ENCODE results near the gene KAZALD1.

- TF ChIP-seq EZH2 (IDR thresholded peaks at IDR 0.05; ENCODE audit: borderline replicate concordance, insufficient read depth, low read depth, low read length, poor library complexity, severe bottlenecking), result no peak
- TF ChIP-seq, protein P1, sequence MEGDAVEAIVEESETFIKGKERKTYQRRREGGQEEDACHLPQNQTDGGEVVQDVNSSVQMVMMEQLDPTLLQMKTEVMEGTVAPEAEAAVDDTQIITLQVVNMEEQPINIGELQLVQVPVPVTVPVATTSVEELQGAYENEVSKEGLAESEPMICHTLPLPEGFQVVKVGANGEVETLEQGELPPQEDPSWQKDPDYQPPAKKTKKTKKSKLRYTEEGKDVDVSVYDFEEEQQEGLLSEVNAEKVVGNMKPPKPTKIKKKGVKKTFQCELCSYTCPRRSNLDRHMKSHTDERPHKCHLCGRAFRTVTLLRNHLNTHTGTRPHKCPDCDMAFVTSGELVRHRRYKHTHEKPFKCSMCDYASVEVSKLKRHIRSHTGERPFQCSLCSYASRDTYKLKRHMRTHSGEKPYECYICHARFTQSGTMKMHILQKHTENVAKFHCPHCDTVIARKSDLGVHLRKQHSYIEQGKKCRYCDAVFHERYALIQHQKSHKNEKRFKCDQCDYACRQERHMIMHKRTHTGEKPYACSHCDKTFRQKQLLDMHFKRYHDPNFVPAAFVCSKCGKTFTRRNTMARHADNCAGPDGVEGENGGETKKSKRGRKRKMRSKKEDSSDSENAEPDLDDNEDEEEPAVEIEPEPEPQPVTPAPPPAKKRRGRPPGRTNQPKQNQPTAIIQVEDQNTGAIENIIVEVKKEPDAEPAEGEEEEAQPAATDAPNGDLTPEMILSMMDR (IDR thresholded peaks at IDR 0.05), result no peak
Measured at GRCh38 chr10:101019440-101019703, 42.4 kb upstream of the KAZALD1 start.

Data from B cell (primary cell).